ENCODE results near the gene SH3PXD2A.

The SH3PXD2A gene

GRCh38 chr10:103869336-103869735, 14.0 kb upstream of the SH3PXD2A start:
- TF ChIP-seq GATA3 (IDR thresholded peaks at IDR 0.05; ENCODE audit: low read depth, low read length) (no peak), GATA2 (IDR thresholded peaks at IDR 0.05; ENCODE audit: low read depth, low read length) (no peak)

- no peak for TF ChIP-seq GATA2 (IDR thresholded peaks at IDR 0.05; ENCODE audit: low read depth, low read length)
- TF ChIP-seq GATA3 (IDR thresholded peaks at IDR 0.05; ENCODE audit: low read depth, low read length), result no peak
Observed at GRCh38 chr10:103868200-103868599, 12.8 kb upstream of the SH3PXD2A start.

GRCh38 chr10:103861505-103861904, 6.1 kb upstream of the SH3PXD2A start:
- TF ChIP-seq GATA3 (IDR thresholded peaks at IDR 0.05; ENCODE audit: low read depth, low read length), result no peak

GRCh38 chr10:103859161-103860086, 4.0 kb upstream of the SH3PXD2A start:
- no peak for TF ChIP-seq GATA2 (IDR thresholded peaks at IDR 0.05; ENCODE audit: low read depth, low read length)
- TF ChIP-seq GATA3 (IDR thresholded peaks at IDR 0.05; ENCODE audit: low read depth, low read length), result no peak

- TF ChIP-seq GATA3 (IDR thresholded peaks at IDR 0.05; ENCODE audit: low read depth, low read length) (no peak), GATA2 (IDR thresholded peaks at IDR 0.05; ENCODE audit: low read depth, low read length) (no peak)
Observed at GRCh38 chr10:103858360-103858759, 3.0 kb upstream of the SH3PXD2A start.

GRCh38 chr10:103856797-103857170, 1.4 kb upstream of the SH3PXD2A start:
- TF ChIP-seq GATA2 (IDR thresholded peaks at IDR 0.05; ENCODE audit: low read depth, low read length) (no peak), GATA3 (IDR thresholded peaks at IDR 0.05; ENCODE audit: low read depth, low read length) (no peak)

- no peak for TF ChIP-seq GATA2 (IDR thresholded peaks at IDR 0.05; ENCODE audit: low read depth, low read length)
Observed at GRCh38 chr10:103855852-103856796, 748 bp upstream of the SH3PXD2A start.

GRCh38 chr10:103854686-103855391, 537 bp downstream of the SH3PXD2A start:
- TF ChIP-seq GATA3 (IDR thresholded peaks at IDR 0.05; ENCODE audit: low read depth, low read length), result no peak
- TF ChIP-seq GATA2 (IDR thresholded peaks at IDR 0.05; ENCODE audit: low read depth, low read length), result no peak

- TF ChIP-seq GATA3 (IDR thresholded peaks at IDR 0.05; ENCODE audit: low read depth, low read length) (no peak), GATA2 (IDR thresholded peaks at IDR 0.05; ENCODE audit: low read depth, low read length) (no peak)
Observed at GRCh38 chr10:103854265-103854685, 1.1 kb downstream of the SH3PXD2A start.

- no peak for TF ChIP-seq GATA2 (IDR thresholded peaks at IDR 0.05; ENCODE audit: low read depth, low read length)
- TF ChIP-seq GATA3 (IDR thresholded peaks at IDR 0.05; ENCODE audit: low read depth, low read length), result no peak
Observed at GRCh38 chr10:103853428-103854264, 1.7 kb downstream of the SH3PXD2A start.

- TF ChIP-seq GATA3 (IDR thresholded peaks at IDR 0.05; ENCODE audit: low read depth, low read length) (no peak), GATA2 (IDR thresholded peaks at IDR 0.05; ENCODE audit: low read depth, low read length) (no peak)
Observed at GRCh38 chr10:103852856-103853255, 2.5 kb downstream of the SH3PXD2A start.

- TF ChIP-seq GATA2 (IDR thresholded peaks at IDR 0.05; ENCODE audit: low read depth, low read length), result no peak
- TF ChIP-seq GATA3 (IDR thresholded peaks at IDR 0.05; ENCODE audit: low read depth, low read length), result no peak
Observed at GRCh38 chr10:103852189-103852711, 3.1 kb downstream of the SH3PXD2A start.

GRCh38 chr10:103851261-103851660, 4.1 kb downstream of the SH3PXD2A start:
- TF ChIP-seq GATA3 (IDR thresholded peaks at IDR 0.05; ENCODE audit: low read depth, low read length) (no peak), GATA2 (IDR thresholded peaks at IDR 0.05; ENCODE audit: low read depth, low read length) (no peak)

Measured in SH-SY5Y (cell line).